Gastroesophageal sphincter (tissue), 3 donors: Measurements from ENCODE around the gene ARMC9.

Experiments used
- POLR2A ChIP-seq, 2 donors: fragments of 450-650 bp; IDR thresholded peaks; one replicate each; pipeline ENCODE4 v1.6.1; 2017; ENCODE audit warnings: antibody characterized with exemption in 2 of 2, mild to moderate bottlenecking in 2 of 2, moderate library complexity in 1 of 2
- TF ChIP-seq, protein P1 (sequence below), 4 experiments: fragments of 200-600 bp in 2 of 4; fragments of 450-650 bp in 2 of 4; sonication (generic) in 1 of 4; IDR thresholded peaks; one replicate each; pipeline ENCODE4 v1.5.1; 2017 to 2019; ENCODE audit warnings: antibody characterized with exemption in 4 of 4, mild to moderate bottlenecking in 2 of 4, moderate library complexity in 2 of 4

DNA sequence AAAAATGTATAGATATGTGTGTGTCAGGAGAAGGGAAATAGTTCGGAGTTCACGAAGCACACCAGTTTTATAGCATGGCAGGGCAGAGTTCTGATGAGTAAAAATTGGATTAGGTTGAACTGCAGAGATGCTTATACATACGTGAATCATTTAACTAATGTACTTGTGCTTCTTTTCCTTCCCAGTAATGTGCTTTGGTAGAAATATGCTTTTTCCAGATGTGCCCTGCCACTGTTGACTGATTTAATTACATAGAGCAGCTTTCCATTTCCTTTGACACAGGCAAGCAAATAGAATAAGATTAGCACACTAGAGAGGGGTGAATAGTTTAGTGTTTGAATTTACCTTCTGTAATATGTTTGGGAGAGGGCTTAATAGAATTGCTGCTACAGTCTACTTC is 28.9 kb upstream of the ARMC9 start:
- TF ChIP-seq, protein P1, sequence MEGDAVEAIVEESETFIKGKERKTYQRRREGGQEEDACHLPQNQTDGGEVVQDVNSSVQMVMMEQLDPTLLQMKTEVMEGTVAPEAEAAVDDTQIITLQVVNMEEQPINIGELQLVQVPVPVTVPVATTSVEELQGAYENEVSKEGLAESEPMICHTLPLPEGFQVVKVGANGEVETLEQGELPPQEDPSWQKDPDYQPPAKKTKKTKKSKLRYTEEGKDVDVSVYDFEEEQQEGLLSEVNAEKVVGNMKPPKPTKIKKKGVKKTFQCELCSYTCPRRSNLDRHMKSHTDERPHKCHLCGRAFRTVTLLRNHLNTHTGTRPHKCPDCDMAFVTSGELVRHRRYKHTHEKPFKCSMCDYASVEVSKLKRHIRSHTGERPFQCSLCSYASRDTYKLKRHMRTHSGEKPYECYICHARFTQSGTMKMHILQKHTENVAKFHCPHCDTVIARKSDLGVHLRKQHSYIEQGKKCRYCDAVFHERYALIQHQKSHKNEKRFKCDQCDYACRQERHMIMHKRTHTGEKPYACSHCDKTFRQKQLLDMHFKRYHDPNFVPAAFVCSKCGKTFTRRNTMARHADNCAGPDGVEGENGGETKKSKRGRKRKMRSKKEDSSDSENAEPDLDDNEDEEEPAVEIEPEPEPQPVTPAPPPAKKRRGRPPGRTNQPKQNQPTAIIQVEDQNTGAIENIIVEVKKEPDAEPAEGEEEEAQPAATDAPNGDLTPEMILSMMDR (IDR thresholded peaks at IDR 0.05): no peak
- TF ChIP-seq POLR2A (IDR thresholded peaks at IDR 0.05): no peak
